Measurements from ENCODE around the gene TXN. TPM values are rescaled to one million over a fixed set of nuclear protein-coding genes. Genes with fewer than 3 reads are reported as not detected.
A peak's percentile ranks its signal among the peaks of the same experiment; 100 is the strongest.
"Not testable (repeated sequence)": the region's sequence is repeated elsewhere in the genome, so short reads cannot be mapped to it uniquely, and the experiment has no call there.

The TXN gene
- total and polyA plus RNA-seq, 2 donors (not counting 1 experiment from before 2014, with no cell fraction given): 355 to 700 TPM

GRCh38 chr9:110254500-110254899, 1.8 kb downstream of the TXN start:
- TF ChIP-seq CTCF (conservative IDR thresholded peaks at IDR 0.05 in 1 of 2, IDR thresholded peaks at IDR 0.05 in 1 of 2; ENCODE audit: low read depth in 1 of 2, low read length in 2 of 2) (no peak), EZH2 (IDR thresholded peaks at IDR 0.05; ENCODE audit: low read length, missing control alignments) (no peak)
- DNase-seq (ENCODE audit: low read depth in 2 of 2): no peak
- Histone ChIP-seq H3K9me3 (ENCODE audit: control insufficient read depth, insufficient read depth, low read depth, low read length) (no peaks in the 10 kb centered on the region), H3K36me3 (ENCODE audit: control insufficient read depth, insufficient read depth, low read length) (peaks cover 3% of the 10 kb centered on the region), H3K27ac (ENCODE audit: insufficient read depth, low read length) (peak overlapping the region; percentile 98), H3K9ac (ENCODE audit: insufficient read depth, low read length) (peak overlapping the region; percentile 16), H3K79me2 (ENCODE audit: control insufficient read depth, insufficient read depth, low read length) (peaks cover 67% of the 10 kb centered on the region), H2AFZ (ENCODE audit: low read length) (no peak overlapping the region), H3K27me3 (ENCODE audit: control insufficient read depth, insufficient read depth, low read length) (no peaks in the 10 kb centered on the region), H4K20me1 (ENCODE audit: control insufficient read depth, extremely low read depth, insufficient read depth, low read length) (peaks cover 8% of the 10 kb centered on the region), H3K4me1 (ENCODE audit: control insufficient read depth, extremely low read depth, insufficient read depth, low read length) (peaks cover 6% of the 10 kb centered on the region), H3K4me3 (replicated peaks in 1 of 4; ENCODE audit: control extremely low read depth in 1 of 4, insufficient read depth in 1 of 4, low read depth in 3 of 4, low read length in 4 of 4) (peak overlapping the region; percentile 71 to 88 (median 84)), H3K4me2 (ENCODE audit: extremely low read depth, insufficient read depth, low read length) (peak overlapping the region; percentile 91)

GRCh38 chr9:110252509-110253139, 3.7 kb downstream of the TXN start:
- H3K4me2 ChIP-seq (ENCODE audit: extremely low read depth, insufficient read depth, low read length): peak overlapping the region; percentile 51
- TF ChIP-seq CTCF (conservative IDR thresholded peaks at IDR 0.05 in 1 of 2, IDR thresholded peaks at IDR 0.05 in 1 of 2; ENCODE audit: low read depth in 1 of 2, low read length in 2 of 2) (no peak), EZH2 (IDR thresholded peaks at IDR 0.05; ENCODE audit: low read length, missing control alignments) (no peak)
- H3K9ac ChIP-seq (ENCODE audit: insufficient read depth, low read length): no peak overlapping the region
- H3K9me3 ChIP-seq (ENCODE audit: control insufficient read depth, insufficient read depth, low read depth, low read length): no peaks in the 10 kb centered on the region
- H2AFZ ChIP-seq (ENCODE audit: low read length): no peak overlapping the region
- H3K27me3 ChIP-seq (ENCODE audit: control insufficient read depth, insufficient read depth, low read length): no peaks in the 10 kb centered on the region
- DNase-seq (ENCODE audit: low read depth in 2 of 2): no peak
- peaks cover 77% of the 10 kb centered on the region for H3K79me2 ChIP-seq (ENCODE audit: control insufficient read depth, insufficient read depth, low read length)
- H4K20me1 ChIP-seq (ENCODE audit: control insufficient read depth, extremely low read depth, insufficient read depth, low read length): peaks cover 8% of the 10 kb centered on the region
- H3K4me3 ChIP-seq (replicated peaks in 1 of 4; ENCODE audit: control extremely low read depth in 1 of 4, insufficient read depth in 1 of 4, low read depth in 3 of 4, low read length in 4 of 4): peak overlapping the region in 2 of 4 experiments; percentile 20 to 85
- H3K27ac ChIP-seq (ENCODE audit: insufficient read depth, low read length): peak overlapping the region; percentile 47
- H3K36me3 ChIP-seq (ENCODE audit: control insufficient read depth, insufficient read depth, low read length): peaks cover 5% of the 10 kb centered on the region
- peaks cover 6% of the 10 kb centered on the region for H3K4me1 ChIP-seq (ENCODE audit: control insufficient read depth, extremely low read depth, insufficient read depth, low read length)

GRCh38 chr9:110251770-110252169, 4.5 kb downstream of the TXN start:
- Histone ChIP-seq H3K79me2 (ENCODE audit: control insufficient read depth, insufficient read depth, low read length) (peaks cover 82% of the 10 kb centered on the region), H3K27ac (ENCODE audit: insufficient read depth, low read length) (peak overlapping the region; percentile 47)
- not testable (repeated sequence) for H4K20me1 ChIP-seq (ENCODE audit: control insufficient read depth, extremely low read depth, insufficient read depth, low read length)

More at GRCh38 chr9:110251770-110252169, 4.5 kb downstream of the TXN start:
- H3K9ac ChIP-seq (ENCODE audit: insufficient read depth, low read length); H3K9me3 ChIP-seq (ENCODE audit: control insufficient read depth, insufficient read depth, low read depth, low read length); H3K4me1 ChIP-seq (ENCODE audit: control insufficient read depth, extremely low read depth, insufficient read depth, low read length); DNase-seq (ENCODE audit: low read depth in 2 of 2); H3K4me3 ChIP-seq (replicated peaks in 1 of 4; ENCODE audit: control extremely low read depth in 1 of 4, insufficient read depth in 1 of 4, low read depth in 3 of 4, low read length in 4 of 4); H2AFZ ChIP-seq (ENCODE audit: low read length); H3K36me3 ChIP-seq (ENCODE audit: control insufficient read depth, insufficient read depth, low read length); H3K27me3 ChIP-seq (ENCODE audit: control insufficient read depth, insufficient read depth, low read length); H3K4me2 ChIP-seq (ENCODE audit: extremely low read depth, insufficient read depth, low read length): not testable (repeated sequence)
